OCI-LY1 (cell line): Measurements from ENCODE around the gene HDGFL3.

Source experiments
- H2AFZ ChIP-seq: fragments of 200-600 bp; sonication (generic), shearing (Covaris generic); 2 replicates; pipeline ENCODE4 v1.6.0; 2014; ENCODE audit warnings: antibody characterized with exemption, mild to moderate bottlenecking, low read length
- H3F3A ChIP-seq: fragments of 200-600 bp; sonication (generic), shearing (Covaris generic); 2 replicates; pipeline ENCODE4 v1.6.0; 2014; ENCODE audit warnings: mild to moderate bottlenecking, antibody characterized with exemption, low read length, moderate library complexity; ENCODE audit not compliant: insufficient read depth
- H3K27ac ChIP-seq: fragments of 200-600 bp; sonication (generic); 2 replicates; pipeline ENCODE4 v1.5.1; 2014; ENCODE audit warnings: low read length, mixed run types, mild to moderate bottlenecking, low read depth; ENCODE audit not compliant: poor library complexity, severe bottlenecking
- H3K27me3 ChIP-seq: fragments of 200-600 bp; sonication (generic); 2 replicates; pipeline ENCODE4 v1.6.0; 2014; ENCODE audit warnings: antibody characterized with exemption, mild to moderate bottlenecking, low read length, moderate library complexity; ENCODE audit not compliant: insufficient read depth
- H3K36me3 ChIP-seq: fragments of 200-600 bp; sonication (generic); 2 replicates; pipeline ENCODE4 v1.6.1; 2014; ENCODE audit warnings: mild to moderate bottlenecking, antibody characterized with exemption, low read length, moderate library complexity, mixed read lengths; ENCODE audit not compliant: insufficient read depth
- H3K4me1 ChIP-seq: fragments of 200-600 bp; sonication (generic); 2 replicates; pipeline ENCODE4 v1.5.1; 2014; ENCODE audit warnings: mild to moderate bottlenecking, low read length, moderate library complexity; ENCODE audit not compliant: insufficient read depth, severe bottlenecking
- H3K4me2 ChIP-seq: fragments of 200-600 bp; sonication (generic), shearing (Covaris generic); 2 replicates; pipeline ENCODE4 v1.6.1; 2014; ENCODE audit warnings: low read length
- H3K4me3 ChIP-seq: fragments of 200-600 bp; sonication (generic); 2 replicates; pipeline ENCODE4 v1.5.1; 2014; ENCODE audit warnings: low read length, low read depth, mild to moderate bottlenecking, mixed read lengths; ENCODE audit not compliant: poor library complexity, severe bottlenecking
- H3K79me2 ChIP-seq: fragments of 200-600 bp; shearing (Covaris generic); 2 replicates; pipeline ENCODE4 v1.6.1; 2016; ENCODE audit warnings: mixed run types, low read length, mixed read lengths; ENCODE audit not compliant: insufficient read depth
- H3K9ac ChIP-seq: fragments of 200-600 bp; sonication (generic), shearing (Covaris generic); 2 replicates; pipeline ENCODE4 v1.6.1; 2014; ENCODE audit warnings: mild to moderate bottlenecking, low read length, mixed read lengths
- H3K9me2 ChIP-seq: fragments of 200-600 bp; sonication (generic), shearing (Covaris generic); 2 replicates; pipeline ENCODE4 v1.6.1; 2014; ENCODE audit warnings: low read depth, mild to moderate bottlenecking, low read length, mixed read lengths
- H3K9me3 ChIP-seq: fragments of 200-600 bp; shearing (Covaris generic); 2 replicates; pipeline ENCODE4 v1.6.1; 2014; ENCODE audit warnings: low read length, mixed read lengths
- H4K20me1 ChIP-seq: fragments of 200-600 bp; sonication (generic), shearing (Covaris generic); 2 replicates; pipeline ENCODE4 v1.6.0; 2016; ENCODE audit warnings: mild to moderate bottlenecking, low read length; ENCODE audit not compliant: insufficient read depth
- CTCF ChIP-seq: fragments of 200-600 bp; sonication (generic), shearing (Covaris generic); IDR thresholded peaks from 2 replicates; pipeline ENCODE4 v1.5.1; 2017; ENCODE audit warnings: mild to moderate bottlenecking, antibody characterized with exemption, low read length, moderate library complexity, mixed read lengths
- EZH2 ChIP-seq: fragments of 200-600 bp; sonication (generic), shearing (Covaris generic); IDR thresholded peaks from 2 replicates; pipeline ENCODE4 v1.8.0; 2017; ENCODE audit warnings: borderline replicate concordance, mixed run types, mild to moderate bottlenecking, antibody characterized with exemption, low read length, moderate library complexity, mixed read lengths

The HDGFL3 gene

GRCh38 chr15:83132861-83133523, 74.6 kb downstream of the HDGFL3 start:
- Histone ChIP-seq H3K4me3 (no peak overlapping the region), H3K9me3 (no peaks in the 10 kb centered on the region), H3K4me2 (no peak overlapping the region), H4K20me1 (no peaks in the 10 kb centered on the region), H3K27me3 (no peaks in the 10 kb centered on the region), H3K79me2 (no peaks in the 10 kb centered on the region), H3K27ac (no peak overlapping the region), H3K9ac (no peak overlapping the region), H3K36me3 (no peaks in the 10 kb centered on the region), H3K9me2 (no peaks in the 10 kb centered on the region), H3K4me1 (no peaks in the 10 kb centered on the region), H2AFZ (no peak overlapping the region), H3F3A (no peaks in the 10 kb centered on the region)
- no peak for TF ChIP-seq CTCF
- no peak for TF ChIP-seq EZH2

- Histone ChIP-seq H3K4me2 (no peak overlapping the region), H3K9me2 (no peaks in the 10 kb centered on the region), H3F3A (no peaks in the 10 kb centered on the region), H4K20me1 (no peaks in the 10 kb centered on the region), H3K27ac (no peak overlapping the region), H3K27me3 (no peaks in the 10 kb centered on the region), H3K79me2 (no peaks in the 10 kb centered on the region), H3K9ac (no peak overlapping the region), H3K4me1 (no peaks in the 10 kb centered on the region), H2AFZ (no peak overlapping the region), H3K4me3 (no peak overlapping the region), H3K9me3 (no peaks in the 10 kb centered on the region), H3K36me3 (no peaks in the 10 kb centered on the region)
- TF ChIP-seq EZH2, result no peak
- TF ChIP-seq CTCF, result no peak
Measured at GRCh38 chr15:83129791-83130190, 77.8 kb downstream of the HDGFL3 start.

GRCh38 chr15:83127547-83128150, 80.0 kb downstream of the HDGFL3 start:
- H3K9ac ChIP-seq, result no peak overlapping the region
- H3K27me3 ChIP-seq, result no peaks in the 10 kb centered on the region
- H3K27ac ChIP-seq, result no peak overlapping the region
- no peaks in the 10 kb centered on the region for H3F3A ChIP-seq
- no peaks in the 10 kb centered on the region for H4K20me1 ChIP-seq
- TF ChIP-seq CTCF (no peak), EZH2 (no peak)
- no peaks in the 10 kb centered on the region for H3K4me1 ChIP-seq
- H3K4me2 ChIP-seq, result no peak overlapping the region
- H3K4me3 ChIP-seq, result no peak overlapping the region
- H3K79me2 ChIP-seq, result no peaks in the 10 kb centered on the region
- no peaks in the 10 kb centered on the region for H3K36me3 ChIP-seq
- no peak overlapping the region for H2AFZ ChIP-seq
- H3K9me2 ChIP-seq, result no peaks in the 10 kb centered on the region
- no peaks in the 10 kb centered on the region for H3K9me3 ChIP-seq
